ENCODE results near the gene FDX2.
A peak's percentile ranks its signal among the peaks of the same experiment; 100 is the strongest.

FDX2 gene

DNA sequence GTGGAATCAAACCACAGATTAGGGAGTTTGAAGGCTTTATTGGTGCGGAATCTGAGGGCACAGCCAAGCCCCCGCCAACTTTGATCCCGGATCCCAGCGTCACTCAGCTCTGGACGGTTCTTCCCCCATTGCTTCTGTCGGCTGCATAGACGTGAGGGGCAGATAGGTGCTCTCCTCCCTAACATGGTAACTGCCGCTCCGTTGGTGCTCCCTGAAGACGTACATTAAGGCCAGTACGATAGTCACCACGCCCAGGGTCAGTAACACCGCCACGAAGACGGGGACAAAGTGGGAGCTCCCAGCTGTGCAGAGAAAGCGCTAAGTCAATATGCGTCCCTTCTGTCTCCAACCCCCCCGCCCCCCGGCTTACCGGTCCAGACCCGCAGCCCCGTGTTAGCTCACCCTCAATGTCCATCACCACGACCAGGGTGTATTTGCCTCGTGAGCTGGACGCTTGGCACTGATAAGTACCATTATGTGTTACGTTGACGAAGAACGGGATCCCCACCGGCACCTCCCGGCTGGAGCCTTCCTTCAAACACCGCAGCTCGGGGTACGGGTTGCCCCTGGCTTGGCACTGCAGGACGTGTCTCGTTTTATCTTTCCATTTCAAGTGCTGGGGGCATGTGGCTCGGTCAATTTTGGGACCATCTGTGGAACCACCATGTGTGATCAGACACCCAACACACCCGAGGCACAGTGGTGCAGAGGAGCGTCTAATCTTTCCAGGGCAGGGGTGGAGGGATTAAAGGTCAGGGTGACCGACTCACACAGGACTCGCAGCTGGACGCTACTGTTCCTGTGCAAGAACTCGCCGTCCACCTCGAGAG, 18.2 kb upstream of the FDX2 start:
- DNase-seq (ENCODE audit: extremely low read depth in 1 of 2, low read depth in 1 of 2) = no peak

DNA sequence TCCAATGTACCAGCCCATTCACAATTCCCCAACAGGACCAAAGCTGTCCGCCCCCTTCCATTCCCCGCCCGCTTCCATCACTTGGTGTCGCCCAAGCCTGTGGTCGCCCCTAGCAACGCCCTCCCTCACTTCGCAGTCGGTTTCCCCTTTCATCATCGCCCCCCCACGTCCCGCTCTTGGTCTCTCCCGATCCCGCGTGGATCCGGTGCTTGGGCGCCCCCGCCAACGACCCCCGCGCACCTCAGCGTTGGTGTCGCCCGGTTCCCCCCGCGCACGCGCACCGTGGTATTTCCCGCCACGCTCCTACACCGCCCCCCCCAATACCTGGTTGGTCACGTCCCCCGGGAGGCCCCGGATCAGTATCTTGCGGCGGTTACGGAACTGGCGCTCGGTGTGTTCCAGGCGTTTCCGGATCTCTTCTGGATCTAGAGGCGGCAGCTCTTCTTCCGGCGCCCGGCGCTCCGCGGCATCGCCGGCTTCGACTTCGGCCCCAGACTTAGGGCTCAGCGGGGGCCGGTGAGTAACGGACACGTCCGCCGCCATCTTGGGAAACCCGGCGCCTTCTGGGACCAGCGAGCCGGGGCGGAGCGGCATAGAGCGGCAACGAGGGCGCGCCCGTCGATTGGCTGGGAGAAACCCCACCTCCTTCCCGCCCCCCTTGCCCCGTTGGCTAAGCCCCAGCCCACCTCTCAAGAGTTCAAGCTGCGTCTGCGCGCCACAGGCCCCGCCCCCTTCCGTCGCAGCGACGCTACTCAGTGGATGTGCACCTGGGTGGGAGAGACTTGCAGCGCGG, 17.3 kb upstream of the FDX2 start, which contains the start of gene RAVER1:
Gene RAVER1, minus strand, starts transcription at position 565 of the 793 bp plus-strand sequence. Its CDS starts 22 bp downstream, at position 543.
- DNase-seq (ENCODE audit: extremely low read depth in 1 of 2, low read depth in 1 of 2) = peak; percentile 97 to 98

DNA sequence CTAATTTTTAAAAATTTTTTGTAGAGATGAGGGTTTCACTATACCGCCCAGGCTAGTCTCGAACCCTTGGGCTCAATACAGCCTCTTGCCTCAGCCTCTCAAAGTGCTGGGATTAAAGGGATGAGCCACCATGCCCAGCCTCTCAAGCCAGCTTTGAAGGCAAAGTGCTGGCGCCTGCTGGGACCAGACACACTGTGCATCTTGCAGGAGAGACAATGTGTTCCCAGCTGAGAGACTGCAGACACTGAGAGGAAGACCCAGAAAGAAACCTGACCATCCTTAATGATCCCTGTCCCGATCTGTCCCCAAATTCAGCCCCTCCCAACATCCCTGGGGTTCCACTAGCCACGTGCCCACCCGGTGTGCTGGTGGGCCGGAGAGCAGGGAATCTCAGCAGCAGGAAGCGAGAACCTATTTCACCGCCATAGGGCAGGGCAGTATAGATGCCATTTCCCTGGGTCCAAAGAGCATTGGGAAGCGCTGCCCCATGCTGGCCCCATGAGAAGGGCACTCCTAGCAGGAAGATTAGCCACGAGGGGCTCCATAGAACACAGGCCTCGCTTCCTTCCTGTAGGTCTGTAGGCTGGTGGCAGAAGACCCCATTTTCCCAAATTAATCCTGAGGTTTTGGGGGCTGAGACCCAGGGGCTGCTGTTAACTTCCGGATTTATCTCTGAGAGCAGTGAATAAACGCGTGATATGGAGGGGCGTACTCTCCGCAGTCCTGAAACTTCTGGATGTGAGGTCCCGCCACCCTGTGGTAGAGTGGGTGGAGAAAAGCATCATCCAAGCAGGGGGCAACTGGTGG, 16.5 kb upstream of the FDX2 start:
- DNase-seq (ENCODE audit: extremely low read depth in 1 of 2, low read depth in 1 of 2) = no peak

DNA sequence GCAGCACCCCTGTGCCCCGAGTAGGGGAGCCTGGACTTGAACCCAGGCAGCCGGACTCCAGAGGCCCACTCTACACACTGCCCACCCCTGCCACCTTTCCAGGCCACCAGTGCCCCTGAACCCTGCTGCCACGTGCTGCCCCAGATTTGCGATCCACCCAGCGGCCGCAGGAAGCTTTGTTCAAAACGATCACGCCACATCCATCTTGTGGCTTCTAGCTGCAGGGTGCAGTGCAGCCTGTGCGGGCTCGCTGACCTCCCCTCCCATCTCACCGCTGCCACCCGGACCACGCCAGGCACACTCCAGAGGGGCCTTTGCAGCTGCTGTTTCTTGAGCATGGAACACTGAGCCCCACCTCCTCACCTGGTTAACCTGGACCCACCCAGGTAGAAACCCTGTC, 13.7 kb upstream of the FDX2 start:
- DNase-seq (ENCODE audit: extremely low read depth in 1 of 2, low read depth in 1 of 2) = no peak

DNA sequence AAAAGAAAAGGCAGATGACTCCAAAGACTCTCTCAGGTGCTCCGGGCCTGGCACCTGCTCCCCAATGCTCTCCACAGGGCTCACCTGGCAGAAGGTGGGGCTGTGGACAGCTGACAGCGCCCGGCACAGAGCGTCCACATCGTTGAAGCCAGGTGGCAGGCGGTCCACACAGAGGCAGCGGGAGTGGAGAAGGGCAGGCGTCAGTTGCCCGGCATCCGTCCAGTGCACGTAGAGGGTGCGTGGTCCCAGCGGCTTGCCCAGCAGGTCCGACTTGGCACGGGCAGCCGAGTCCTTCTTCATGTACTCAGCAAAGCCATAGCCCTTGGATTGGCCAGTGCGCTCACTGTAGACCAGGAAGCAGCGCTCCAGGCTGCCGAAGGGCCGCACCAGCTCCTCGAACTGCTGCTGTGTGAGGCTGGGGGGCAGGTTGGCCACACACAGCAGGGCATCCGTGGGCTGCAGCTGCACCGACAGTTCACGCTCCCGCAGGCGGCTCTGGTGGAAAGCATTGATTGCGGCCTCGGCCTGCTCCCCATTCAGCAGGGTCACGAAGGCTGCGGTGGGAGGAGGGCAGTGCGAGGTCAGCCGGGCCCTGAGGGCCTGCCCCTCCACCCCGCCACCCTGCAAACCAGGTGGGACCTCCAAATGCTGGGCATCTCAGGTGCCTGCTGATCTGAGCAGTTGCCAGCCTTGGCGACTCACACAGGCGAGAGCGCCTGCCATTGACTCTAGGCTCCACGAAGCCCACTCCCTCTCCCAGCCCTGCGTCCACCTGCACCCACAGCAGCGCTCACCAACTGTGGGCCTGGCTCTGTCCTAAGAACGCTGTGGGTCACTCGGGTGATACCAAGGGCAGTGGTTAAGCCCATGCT, 13.0 kb upstream of the FDX2 start:
- no peak for DNase-seq (ENCODE audit: extremely low read depth in 1 of 2, low read depth in 1 of 2)

DNA sequence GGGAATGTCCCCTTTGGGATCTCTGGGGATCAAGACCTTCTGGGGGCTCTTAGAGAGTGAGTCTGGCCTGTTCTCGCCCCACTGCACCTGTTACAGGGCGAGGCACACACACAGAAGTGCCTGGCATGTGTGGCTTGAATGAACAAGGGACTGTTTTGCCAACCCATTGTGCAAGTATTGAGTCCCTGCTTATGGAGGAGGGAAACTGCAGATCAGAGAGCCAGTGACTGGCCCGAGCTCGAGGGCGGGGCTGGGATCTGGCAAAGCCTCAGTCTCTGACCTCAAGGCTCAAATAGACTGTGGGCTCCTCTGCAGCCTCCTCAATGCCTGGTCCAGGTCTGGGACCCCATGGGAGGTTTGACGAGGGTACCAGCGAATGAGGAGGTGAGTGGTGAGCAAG, 12.0 kb upstream of the FDX2 start:
- DNase-seq (ENCODE audit: extremely low read depth in 1 of 2, low read depth in 1 of 2) = no peak

DNA sequence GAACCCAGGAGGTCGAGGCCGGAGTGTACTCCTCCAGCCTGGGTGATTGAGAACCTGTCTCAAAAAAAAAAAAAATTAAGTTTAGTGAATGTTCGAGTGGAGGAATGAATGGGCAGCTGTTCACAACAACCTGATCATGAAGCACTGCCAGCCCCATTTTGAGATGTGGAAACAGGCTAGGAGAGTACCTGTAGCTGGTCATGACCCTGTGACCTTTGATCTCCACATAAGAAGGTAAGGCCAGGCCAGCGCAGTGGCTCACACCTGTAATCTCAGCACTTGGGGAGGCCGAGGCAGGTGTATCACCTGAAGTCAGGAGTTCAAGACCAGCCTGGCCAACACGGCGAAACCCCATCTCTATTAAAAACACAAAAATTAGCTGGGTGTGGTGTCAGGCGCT, 9.9 kb upstream of the FDX2 start:
- no peak for DNase-seq (ENCODE audit: extremely low read depth in 1 of 2, low read depth in 1 of 2)

DNA sequence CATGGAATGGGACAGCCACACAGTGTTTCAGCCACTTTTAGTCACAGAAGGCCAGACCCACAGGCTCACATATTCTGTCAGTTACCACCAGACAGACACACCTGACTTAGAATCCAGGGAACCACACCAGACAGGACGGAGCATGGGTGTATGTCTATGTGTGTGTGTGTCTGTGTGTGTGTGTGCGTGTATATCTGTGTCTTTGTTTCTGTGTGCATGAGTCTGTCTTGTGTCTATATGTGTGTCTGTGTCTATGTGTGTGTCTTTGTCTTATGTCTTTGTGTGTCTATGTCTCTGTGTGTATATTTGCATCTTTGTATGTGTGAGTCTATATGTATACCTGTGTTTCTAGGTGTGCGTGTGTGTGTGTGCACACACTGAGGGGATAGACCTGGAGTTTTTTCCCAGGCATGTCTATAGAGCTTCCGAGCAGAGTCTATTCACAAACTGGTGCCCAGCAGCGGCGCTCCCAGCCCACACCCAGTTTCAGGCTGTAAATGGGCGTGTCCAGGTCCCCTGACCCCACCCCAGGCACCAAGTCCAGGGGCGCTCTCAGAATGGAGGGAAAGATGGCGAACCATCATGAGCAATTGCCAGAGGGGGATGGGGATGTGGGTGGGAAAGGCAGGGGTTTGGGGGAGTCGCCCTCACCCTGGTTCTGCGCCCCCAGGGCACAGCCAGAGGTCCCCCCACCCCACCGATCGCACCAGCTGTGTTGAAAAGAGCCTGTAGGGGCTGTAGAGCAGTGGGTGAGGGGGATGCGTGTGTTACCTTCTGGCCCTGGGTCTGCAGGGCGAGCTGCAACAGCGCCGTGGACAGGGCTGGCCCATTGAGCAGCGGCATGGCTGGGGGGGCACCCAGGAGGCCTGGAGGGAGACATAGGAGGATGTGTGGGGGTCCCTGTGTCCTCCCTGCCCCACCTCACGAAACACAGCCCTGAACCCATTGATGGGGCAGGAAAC, 6.3 kb upstream of the FDX2 start:
- DNase-seq (ENCODE audit: extremely low read depth in 1 of 2, low read depth in 1 of 2) = no peak

DNA sequence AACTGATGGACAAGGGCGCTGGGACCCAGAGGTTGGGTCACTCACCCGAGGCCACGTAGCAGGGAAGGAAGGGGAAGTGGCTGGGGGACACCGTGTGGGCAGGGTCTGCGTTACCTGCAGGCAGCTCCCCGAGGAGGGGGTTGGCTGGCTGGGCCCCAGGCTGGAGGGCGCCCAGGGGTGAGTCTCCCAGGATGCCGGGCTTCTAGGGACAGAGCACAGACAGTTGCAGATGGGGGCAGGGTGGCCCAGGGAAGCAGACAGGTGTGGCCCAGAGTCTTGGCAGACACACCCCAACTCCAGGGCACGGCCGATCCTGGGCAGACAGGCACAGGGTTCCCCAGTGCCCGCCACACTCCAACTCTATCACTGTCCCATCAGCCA, 5.6 kb upstream of the FDX2 start:
- DNase-seq (ENCODE audit: extremely low read depth in 1 of 2, low read depth in 1 of 2) = no peak

DNA sequence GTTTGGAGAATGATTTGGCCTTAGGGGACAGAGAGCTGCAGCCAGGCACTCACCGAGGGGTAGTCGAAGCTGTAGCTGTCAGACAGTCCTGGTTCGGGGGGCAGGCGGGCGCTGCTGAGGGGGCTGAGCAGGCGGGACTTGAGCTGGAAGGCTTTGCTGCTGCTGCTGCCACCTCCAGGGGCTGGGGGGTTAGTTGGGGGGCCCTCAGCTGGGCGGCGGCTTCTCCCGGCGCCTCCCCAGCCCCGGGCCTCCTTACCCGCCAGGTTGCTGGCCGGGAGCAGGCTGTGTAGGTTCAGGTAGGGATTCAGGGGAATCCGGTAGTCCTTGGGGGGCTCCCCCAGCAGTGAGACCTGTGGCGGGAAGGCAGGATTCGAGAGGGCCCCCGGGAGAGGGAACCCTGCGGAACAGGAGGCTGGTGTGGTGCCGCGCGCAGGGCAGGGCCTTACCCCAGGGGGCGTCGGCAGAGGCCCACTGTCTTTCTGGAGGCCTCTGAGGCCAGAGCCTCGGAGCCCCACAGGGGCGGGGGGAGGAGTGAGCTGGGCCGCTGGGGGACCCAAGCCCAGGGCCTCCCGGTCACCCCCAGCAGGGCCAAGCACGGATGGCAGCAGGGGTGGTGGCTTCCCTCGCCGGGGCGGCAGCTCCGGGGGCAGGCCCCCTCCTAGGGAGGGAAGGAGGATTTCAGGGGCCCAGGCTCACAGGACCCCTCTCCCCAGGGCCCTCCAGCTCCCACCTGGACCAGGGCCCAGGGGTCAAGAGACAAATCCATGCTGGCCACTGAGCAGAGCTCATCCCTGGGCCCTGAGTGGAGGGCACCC, 5.0 kb upstream of the FDX2 start:
- DNase-seq (ENCODE audit: extremely low read depth in 1 of 2, low read depth in 1 of 2) = no peak

DNA sequence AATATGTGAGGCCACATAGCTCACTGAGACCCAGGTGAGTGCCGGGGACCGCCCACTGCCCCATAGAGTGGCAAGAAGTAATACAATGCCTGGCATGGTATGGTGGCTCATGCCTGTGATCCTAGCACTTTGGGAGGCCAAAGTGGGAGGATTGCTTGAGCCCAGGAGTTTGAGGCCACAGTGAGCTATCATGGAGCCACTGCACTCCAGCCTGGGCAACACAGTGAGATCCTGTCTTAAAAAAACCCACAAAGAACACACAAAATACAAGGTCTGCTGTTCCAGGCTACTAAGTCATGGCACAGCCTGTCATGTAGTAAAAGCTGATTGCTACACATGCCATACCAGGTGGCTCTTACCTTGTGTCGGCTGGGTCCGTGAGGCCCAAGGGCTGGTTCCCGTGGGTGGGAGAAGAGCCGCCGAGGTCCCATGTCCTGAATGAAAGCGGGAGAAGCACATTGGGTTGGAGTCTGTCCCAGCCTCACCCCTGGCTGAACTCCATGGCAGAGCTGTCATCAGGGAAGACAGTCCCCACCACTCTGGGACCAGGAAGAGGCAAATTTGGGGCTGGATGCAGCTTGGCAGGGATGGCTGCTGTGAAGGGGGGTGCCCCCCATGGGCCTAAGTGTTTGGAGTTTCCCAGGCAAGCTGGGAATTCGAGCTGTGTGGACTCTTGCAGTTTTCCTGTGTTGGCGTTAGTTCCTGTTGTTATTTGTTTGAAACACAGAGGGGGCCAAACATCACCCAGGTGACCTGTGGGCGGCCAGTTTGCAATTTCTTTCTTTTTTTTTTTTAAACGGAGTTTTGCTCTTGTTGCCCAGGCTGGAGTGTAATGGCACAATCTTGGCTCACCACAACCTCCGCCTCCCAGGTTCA, 3.2 kb upstream of the FDX2 start:
- no peak for DNase-seq (ENCODE audit: extremely low read depth in 1 of 2, low read depth in 1 of 2)

DNA sequence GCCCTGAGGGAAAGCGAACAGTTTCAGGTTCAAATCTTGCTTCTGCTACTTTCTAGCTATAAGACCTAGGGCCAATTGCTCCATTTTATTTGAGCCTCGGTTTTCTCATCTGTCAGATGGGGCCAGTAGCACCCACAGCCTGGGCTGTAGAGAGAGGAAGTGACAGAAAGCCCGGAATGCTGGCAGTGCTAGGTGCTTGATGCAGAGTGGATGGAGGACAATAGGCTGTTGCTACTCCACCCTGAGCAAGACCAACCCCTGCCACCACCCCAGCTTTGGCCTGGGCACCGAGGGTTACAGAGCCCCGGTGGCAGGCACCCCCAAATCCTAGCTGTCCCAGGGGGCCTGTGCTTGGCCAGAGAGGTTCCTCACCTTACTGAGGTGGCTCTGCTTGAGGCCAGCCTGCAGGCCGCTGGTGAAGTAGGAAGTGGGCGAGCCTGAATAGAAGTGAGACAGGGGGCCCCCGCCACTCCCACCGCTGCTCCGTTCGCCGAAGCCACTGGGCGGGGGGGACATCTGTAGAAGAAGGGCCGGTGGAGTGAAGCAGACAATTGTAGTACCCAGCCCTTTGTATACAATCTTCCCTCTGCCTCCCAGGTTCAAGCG, 2.1 kb upstream of the FDX2 start:
- no peak for DNase-seq (ENCODE audit: extremely low read depth in 1 of 2, low read depth in 1 of 2)

DNA sequence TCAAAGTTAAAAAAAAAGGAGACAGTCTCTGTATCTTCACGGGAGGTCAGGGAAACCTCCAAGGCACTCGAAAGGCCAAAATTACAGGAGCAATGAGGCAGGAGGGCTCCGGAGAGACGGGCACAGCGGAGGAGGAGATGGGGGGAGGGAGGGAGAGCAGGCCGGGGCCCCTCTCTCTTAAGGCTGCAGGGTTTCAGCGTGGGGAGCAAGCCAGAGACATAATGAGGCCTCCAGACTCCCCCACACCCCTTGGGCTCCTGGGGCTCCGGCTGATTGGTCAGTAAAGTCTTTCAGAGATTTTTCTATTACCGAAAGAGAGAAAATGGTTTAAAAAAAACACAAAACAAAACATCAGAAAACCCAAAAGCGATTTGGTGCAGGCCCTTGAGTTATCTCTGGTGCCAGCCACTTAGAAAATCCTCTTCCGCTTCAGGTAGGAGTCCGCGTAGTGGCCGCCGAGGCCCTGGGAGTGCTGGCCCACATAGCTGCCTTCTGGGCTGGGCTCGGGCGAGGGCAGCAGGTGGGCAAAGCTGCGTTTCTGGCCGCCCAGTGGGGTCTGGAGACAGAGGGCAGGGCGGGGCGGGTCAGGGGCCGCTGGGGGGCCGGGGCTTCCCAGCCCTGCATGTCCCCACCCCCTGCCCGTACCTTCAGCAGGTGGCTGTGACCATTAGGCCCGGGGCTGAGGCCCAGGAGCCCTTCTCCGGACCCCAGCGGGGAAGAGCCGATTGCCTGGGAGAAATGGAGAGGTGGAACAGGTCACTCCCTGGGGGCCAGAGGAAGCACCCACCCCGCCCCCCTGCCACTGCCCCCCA, 1.4 kb upstream of the FDX2 start:
- no peak for DNase-seq (ENCODE audit: extremely low read depth in 1 of 2, low read depth in 1 of 2)

DNA sequence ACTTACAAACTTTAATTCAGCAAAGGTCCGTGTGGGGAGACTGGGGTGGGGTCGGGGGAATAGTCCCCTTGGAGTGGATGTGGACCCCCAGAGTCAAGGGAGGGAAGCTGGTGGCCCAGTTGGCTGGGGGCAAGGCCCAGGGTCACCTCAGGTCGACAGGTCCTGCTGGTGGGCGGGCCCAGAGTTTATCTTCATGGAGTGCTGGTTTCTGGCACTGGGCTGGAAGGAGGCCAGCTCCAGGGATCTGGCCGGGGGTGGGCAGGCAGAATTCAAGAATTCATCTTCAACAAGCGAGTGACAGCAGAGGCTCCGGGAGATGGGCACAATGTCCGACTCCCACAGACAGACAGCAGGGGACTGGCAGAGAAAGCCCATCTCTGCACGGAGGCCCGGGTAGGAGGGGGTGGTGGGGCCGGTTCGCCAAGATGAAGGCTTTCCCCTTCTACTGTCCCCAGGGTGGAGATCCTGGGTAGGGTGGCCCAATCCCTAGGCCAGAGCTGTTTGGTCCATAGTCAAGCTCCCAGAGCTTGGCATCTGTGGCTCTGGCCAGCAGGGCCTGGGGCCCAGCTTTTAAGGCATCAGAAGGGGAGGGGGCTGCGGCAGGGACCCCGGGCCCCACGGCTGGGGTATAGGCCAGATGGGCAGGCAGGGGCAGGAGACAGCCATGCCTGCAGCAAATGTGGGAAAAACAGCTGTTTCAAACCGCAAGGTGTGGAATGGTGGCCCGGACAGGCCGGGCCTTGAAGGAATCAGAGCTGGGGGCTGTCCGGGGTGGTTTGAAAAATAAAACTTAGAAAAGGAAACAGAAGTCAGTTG, 622 bp upstream of the FDX2 start:
- DNase-seq (ENCODE audit: extremely low read depth in 1 of 2, low read depth in 1 of 2) = no peak

DNA sequence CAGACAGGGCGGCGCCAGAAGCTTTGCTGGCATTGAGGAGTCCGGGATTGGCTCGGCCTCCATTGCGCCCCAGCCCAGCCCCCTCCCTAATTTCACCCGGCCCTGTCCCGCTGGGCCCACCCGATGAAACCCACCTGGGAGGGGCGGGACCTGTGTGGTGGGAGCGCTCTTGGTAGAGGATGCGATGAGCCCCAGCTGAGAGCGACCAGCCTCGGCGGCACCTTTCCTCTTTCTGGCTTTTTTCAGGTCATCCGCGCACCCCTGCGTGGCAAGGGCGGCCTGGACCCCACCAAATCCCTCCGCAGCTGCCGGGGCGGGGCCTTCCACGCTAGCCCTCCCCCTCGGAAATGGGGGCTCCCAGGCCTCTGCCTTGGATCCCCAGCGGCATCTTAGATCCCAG, 6.4 kb downstream of the FDX2 start, which contains the start of gene ZGLP1:
Gene ZGLP1, minus strand, starts transcription at position 393 of the 400 bp plus-strand sequence.
- DNase-seq (ENCODE audit: extremely low read depth in 1 of 2, low read depth in 1 of 2) = no peak
